Cardiac fibroblast (primary cell): ENCODE results near the gene LHFPL2.
A peak's percentile ranks its signal among the peaks of the same experiment; 100 is the strongest.

Source experiments
- DNase-seq, 2 donors: peaks; one replicate each; pipeline versions ENCODE4 v3.0.0 to v3.0.0-alpha.2; 2010; ENCODE audit warnings: low read depth in 2 of 2
- H3K4me3 ChIP-seq, 2 donors: replicated peaks in 1 of 2; 1 replicate in 1 of 2; 2 replicates in 1 of 2; pipeline ENCODE4 v1.5.1; 2011; ENCODE audit warnings: low read depth in 2 of 2, low read length in 2 of 2, mild to moderate bottlenecking in 2 of 2, moderate library complexity in 1 of 2
- TF ChIP-seq, protein P1 (sequence below): IDR thresholded peaks from one replicate; pipeline ENCODE4 v1.5.1; 2011; ENCODE audit warnings: low read depth, mild to moderate bottlenecking, low read length, inconsistent platforms

LHFPL2 gene

DNA sequence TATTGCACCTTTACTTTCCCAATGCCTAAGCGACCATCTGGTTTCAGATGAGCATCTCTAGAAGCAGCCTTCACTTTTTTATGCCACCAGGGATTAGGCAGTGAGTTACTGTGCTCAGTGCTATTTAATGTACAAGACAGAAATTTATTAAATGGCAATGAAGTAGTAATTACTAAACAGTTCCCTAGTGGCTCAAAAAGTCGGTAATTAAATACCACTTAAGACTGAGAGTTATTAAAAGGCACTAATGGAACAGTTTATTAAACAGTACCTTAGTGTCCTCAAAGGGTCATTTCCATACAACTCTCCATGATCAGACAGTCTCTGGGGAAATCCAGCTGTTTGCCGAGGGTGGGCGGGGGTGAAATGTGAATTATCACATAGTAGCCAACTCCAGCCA lies 42.3 kb downstream of the LHFPL2 start:
- TF ChIP-seq, protein P1, sequence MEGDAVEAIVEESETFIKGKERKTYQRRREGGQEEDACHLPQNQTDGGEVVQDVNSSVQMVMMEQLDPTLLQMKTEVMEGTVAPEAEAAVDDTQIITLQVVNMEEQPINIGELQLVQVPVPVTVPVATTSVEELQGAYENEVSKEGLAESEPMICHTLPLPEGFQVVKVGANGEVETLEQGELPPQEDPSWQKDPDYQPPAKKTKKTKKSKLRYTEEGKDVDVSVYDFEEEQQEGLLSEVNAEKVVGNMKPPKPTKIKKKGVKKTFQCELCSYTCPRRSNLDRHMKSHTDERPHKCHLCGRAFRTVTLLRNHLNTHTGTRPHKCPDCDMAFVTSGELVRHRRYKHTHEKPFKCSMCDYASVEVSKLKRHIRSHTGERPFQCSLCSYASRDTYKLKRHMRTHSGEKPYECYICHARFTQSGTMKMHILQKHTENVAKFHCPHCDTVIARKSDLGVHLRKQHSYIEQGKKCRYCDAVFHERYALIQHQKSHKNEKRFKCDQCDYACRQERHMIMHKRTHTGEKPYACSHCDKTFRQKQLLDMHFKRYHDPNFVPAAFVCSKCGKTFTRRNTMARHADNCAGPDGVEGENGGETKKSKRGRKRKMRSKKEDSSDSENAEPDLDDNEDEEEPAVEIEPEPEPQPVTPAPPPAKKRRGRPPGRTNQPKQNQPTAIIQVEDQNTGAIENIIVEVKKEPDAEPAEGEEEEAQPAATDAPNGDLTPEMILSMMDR, result no peak
- H3K4me3 ChIP-seq, result no peak overlapping the region
- no peak for DNase-seq

DNA sequence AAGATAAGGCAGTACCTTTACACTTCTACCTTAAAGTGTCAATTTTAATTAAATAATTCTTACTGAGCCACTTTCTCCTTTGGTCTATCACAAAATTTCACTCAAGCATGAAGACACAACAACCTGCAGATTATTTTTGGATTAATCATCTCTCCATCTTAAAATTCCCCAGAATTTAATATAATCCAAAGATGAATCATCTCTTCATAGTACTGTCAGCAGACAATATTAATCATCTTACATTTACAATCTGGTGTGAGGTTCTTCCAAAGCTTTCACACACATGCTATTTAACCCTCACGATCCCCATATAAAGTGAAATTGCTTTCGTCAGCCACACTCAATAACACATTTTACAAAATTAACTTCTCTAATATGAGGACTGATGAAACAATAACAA lies 43.0 kb downstream of the LHFPL2 start:
- TF ChIP-seq, protein P1, result no peak
- H3K4me3 ChIP-seq, result no peak overlapping the region
- peak in 1 of 2 donors; percentile 56 for DNase-seq

DNA sequence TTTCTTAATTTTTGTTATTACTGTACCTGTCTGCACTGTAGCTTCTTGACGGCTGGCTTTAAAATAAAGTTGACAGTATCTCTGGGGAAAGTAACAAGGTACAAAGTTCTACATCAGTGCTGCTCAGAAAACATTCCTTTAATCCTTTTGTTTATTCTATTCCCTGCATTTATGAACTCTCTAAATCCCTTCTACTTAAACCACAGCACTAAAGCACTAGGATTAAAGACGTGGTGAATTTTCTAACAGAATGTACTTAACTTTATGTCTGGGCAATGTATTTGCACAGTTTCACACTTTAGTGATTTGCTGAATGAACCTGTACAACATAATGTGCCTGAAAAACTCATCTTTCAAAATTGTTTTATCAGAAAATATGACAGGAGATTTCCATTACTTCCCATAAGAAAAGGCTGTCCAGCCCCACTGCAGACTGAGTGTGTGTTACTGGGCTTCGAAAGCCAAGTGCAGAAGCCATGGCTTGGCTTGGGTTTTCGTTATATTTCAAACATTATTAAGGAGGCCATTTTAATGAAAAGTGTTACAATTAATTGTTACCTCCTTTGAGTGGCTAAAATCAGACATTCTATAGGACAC lies 43.8 kb downstream of the LHFPL2 start:
- H3K4me3 ChIP-seq, result no peak overlapping the region
- no peak for DNase-seq
- TF ChIP-seq, protein P1, result no peak

DNA sequence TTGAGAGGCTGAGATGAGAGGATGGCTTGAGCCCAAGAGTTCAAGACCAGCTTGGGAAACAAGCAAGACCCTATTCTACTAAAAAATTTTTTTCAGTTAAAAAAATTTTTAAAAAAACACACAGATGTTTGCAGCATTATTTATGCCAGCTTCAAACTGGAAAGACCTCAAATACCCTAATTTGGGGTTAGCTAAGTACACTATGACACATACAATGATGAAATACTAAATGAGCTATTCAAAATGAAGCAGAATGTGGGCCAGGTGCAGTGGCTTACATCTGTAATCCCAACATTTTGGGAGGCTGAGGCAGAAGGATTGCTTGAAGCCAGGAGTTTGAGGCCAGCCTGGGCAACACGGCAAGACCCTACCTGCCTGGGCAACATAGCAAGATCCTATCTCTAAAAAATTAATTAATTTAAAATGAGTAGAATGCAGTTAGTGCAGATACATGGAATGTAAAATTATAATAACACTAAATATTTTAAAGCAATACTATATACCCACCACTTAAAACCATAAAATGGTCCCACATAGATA lies 44.9 kb downstream of the LHFPL2 start:
- TF ChIP-seq, protein P1, result no peak
- H3K4me3 ChIP-seq, result no peak overlapping the region
- DNase-seq, result peak in 1 of 2 donors; percentile 40

DNA sequence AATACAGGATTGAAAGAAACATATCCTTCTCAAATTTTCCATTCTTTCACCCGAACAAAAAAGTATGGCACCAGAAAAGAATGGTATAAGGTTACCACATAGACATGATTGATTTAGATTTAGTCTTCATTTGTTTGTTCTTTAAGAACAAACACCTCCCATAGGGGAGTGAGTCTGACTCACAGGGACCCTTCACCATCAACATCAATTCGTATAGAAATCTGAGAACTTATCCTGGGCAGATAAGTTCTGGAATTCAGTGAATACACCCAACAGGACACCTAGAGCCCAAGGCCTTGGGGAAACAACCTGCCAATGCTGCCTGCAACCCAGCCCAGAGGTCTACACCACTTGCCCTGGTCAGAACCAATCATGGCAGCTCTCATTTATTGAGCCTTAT lies 46.2 kb downstream of the LHFPL2 start:
- TF ChIP-seq, protein P1, result no peak
- DNase-seq, result no peak
- no peak overlapping the region for H3K4me3 ChIP-seq

DNA sequence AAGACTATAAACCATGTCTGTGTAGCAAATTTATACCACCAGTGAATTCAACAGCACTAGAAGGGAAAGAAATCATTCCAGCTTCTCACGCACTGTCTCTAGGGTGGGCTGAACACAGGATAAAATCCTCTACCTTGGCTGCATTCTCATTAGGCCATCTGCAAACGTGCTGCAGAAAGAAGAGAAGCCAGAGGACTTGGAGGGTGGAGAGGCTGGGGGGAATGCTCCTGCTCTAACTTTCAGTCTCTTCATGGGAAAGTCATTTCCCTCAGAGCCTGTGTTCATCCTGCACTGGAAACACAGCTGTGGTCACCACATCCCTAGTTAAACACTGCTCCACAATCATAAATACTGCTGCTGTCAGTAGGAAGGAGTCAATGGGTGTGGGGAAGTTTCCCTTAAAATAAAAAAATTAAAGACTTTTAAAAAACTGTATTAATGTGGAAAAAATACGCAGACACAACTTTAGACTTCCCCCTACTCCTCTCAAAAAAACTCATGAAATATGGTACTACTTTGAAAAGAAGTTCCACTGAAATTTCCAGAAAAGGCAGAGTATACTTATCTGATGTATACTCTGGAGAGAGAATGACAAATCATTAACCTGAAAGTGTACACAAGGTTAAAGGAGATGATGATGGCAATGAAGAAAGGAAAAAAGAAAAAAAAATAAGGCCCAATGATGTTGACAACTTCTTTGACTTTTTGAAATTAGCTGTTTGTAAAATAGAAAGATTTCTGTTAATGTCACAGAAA lies 46.8 kb downstream of the LHFPL2 start:
- DNase-seq, result peak in 1 of 2 donors; percentile 45

More for the DNA sequence above, 46.8 kb downstream of the LHFPL2 start:
- no peak overlapping the region for H3K4me3 ChIP-seq
- TF ChIP-seq, protein P1, result no peak
